Non-pigmented ciliary epithelial cell (primary cell): ENCODE data around the gene ABCA1.
"Not testable (repeated sequence)": the region's sequence is repeated elsewhere in the genome, so short reads cannot be mapped to it uniquely, and the experiment has no call there.

Source experiments
- DNase-seq: peaks from one replicate; pipeline ENCODE4 v3.0.0-alpha.2; 2010; ENCODE audit warnings: low read depth

ABCA1 gene

GRCh38 chr9:104927912-104928740 is at the start of gene ABCA1:
TSS of gene ABCA1 (minus strand) at chr9:104928155. CDS start at chr9:104903679, 24,476 bp downstream.
- no peak for DNase-seq

- no peak for DNase-seq
Measured at GRCh38 chr9:104977580-104977979, 49.6 kb upstream of the ABCA1 start.

- no peak for DNase-seq
Measured at GRCh38 chr9:104977168-104977567, 49.2 kb upstream of the ABCA1 start.

GRCh38 chr9:104975966-104976595 is 48.1 kb upstream of the ABCA1 start:
- DNase-seq = not testable (repeated sequence)

GRCh38 chr9:104974053-104974962 is 46.4 kb upstream of the ABCA1 start:
- no peak for DNase-seq

- DNase-seq = no peak
Measured at GRCh38 chr9:104972242-104972866, 44.4 kb upstream of the ABCA1 start.

GRCh38 chr9:104971511-104971910 is 43.6 kb upstream of the ABCA1 start:
- DNase-seq = no peak

GRCh38 chr9:104970271-104970987 is 42.5 kb upstream of the ABCA1 start:
- DNase-seq = no peak

GRCh38 chr9:104969116-104969515 is 41.2 kb upstream of the ABCA1 start:
- no peak for DNase-seq

- DNase-seq = no peak
Measured at GRCh38 chr9:104968025-104968982, 40.3 kb upstream of the ABCA1 start.

- no peak for DNase-seq
Measured at GRCh38 chr9:104963076-104963475, 35.1 kb upstream of the ABCA1 start.

GRCh38 chr9:104961701-104962359 is 33.9 kb upstream of the ABCA1 start:
- no peak for DNase-seq

GRCh38 chr9:104961238-104961637 is 33.3 kb upstream of the ABCA1 start:
- no peak for DNase-seq

GRCh38 chr9:104960662-104961061 is 32.7 kb upstream of the ABCA1 start:
- DNase-seq = no peak

- DNase-seq = no peak
Measured at GRCh38 chr9:104958751-104959150, 30.8 kb upstream of the ABCA1 start.

GRCh38 chr9:104958006-104958405 is 30.1 kb upstream of the ABCA1 start:
- DNase-seq = not testable (repeated sequence)

- DNase-seq = no peak
Measured at GRCh38 chr9:104951487-104951886, 23.5 kb upstream of the ABCA1 start.

- DNase-seq = no peak
Measured at GRCh38 chr9:104950838-104951237, 22.9 kb upstream of the ABCA1 start.

- DNase-seq = no peak
Measured at GRCh38 chr9:104948277-104948676, 20.3 kb upstream of the ABCA1 start.

- no peak for DNase-seq
Measured at GRCh38 chr9:104944871-104945270, 16.9 kb upstream of the ABCA1 start.
